HL-60 (cell line): Measurements from ENCODE around the gene C16orf46.

ENCODE experiments used
- DNase-seq, 2 experiments: peaks; one replicate each; pipeline ENCODE4 v3.0.0-alpha.2; 2010 to 2020; ENCODE audit warnings: low read depth in 1 of 2, low spot score in 1 of 2
- H3K27ac ChIP-seq: fragments of 250-450 bp; sonication (Bioruptor Pico); replicated peaks from 2 replicates; pipeline ENCODE4 v1.5.1; 2020; ENCODE audit warnings: mild to moderate bottlenecking, moderate library complexity
- H3K27me3 ChIP-seq: fragments of 250-450 bp; sonication (Bioruptor Pico); 2 replicates; pipeline ENCODE4 v1.5.1; 2021; ENCODE audit warnings: mild to moderate bottlenecking, moderate library complexity; ENCODE audit not compliant: insufficient read depth, poor library complexity, severe bottlenecking
- H3K4me3 ChIP-seq: replicated peaks from 2 replicates; pipeline ENCODE4 v1.5.1; 2011; ENCODE audit warnings: mild to moderate bottlenecking, control low read depth, low read length; ENCODE audit not compliant: insufficient read depth
- CTCF ChIP-seq: IDR thresholded peaks from one replicate; pipeline ENCODE4 v1.5.1; 2011; ENCODE audit warnings: low read length, control low read depth, inconsistent platforms; ENCODE audit not compliant: insufficient read depth
- GABPA ChIP-seq: IDR thresholded peaks from 2 replicates; pipeline ENCODE4 v1.6.1; 2012; ENCODE audit warnings: low read depth
- POLR2AphosphoS5 ChIP-seq: IDR thresholded peaks from 2 replicates; pipeline ENCODE4 v1.6.1; 2012; ENCODE audit warnings: low read depth
- REST ChIP-seq: IDR thresholded peaks from 2 replicates; pipeline ENCODE4 v1.6.1; 2012; ENCODE audit warnings: low read depth; ENCODE audit not compliant: insufficient replicate concordance
- SPI1 ChIP-seq: IDR thresholded peaks from 2 replicates; pipeline ENCODE4 v1.6.1; 2012; ENCODE audit warnings: low read depth, mild to moderate bottlenecking, borderline replicate concordance

The C16orf46 gene

DNA sequence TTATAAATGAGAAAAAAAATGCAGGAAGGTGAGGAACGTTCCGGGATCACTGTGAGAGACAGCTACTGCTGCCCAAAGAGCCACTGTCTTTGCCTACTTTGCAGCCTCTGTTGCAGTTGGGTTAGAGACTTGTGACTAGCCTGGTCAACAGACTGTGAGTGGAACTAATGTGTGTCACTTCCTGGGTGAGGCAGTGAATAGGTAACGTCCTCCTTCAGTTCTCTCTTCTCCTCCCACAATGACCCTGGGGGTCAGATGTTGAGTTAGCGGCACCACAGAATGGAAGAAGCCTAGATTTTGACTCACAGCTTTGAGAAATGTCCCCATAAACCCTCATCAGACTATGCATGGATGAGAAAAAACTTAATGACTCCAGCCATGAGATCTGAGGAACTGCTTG, 5.2 kb downstream of the C16orf46 start:
- Histone ChIP-seq H3K27ac (no peak overlapping the region), H3K4me3 (no peak overlapping the region), H3K27me3 (no peaks in the 10 kb centered on the region)
- DNase-seq, result peak; percentile 19 to 41
- TF ChIP-seq GABPA (no peak), CTCF (no peak), REST (no peak), POLR2AphosphoS5 (no peak), SPI1 (no peak)

GRCh38 chr16:81070979-81071378, 6.1 kb downstream of the C16orf46 start:
- no peak overlapping the region for H3K4me3 ChIP-seq
- DNase-seq, result no peak
- no peaks in the 10 kb centered on the region for H3K27me3 ChIP-seq
- no peak overlapping the region for H3K27ac ChIP-seq
- no peak for TF ChIP-seq SPI1
- no peak for TF ChIP-seq GABPA
- no peak for TF ChIP-seq CTCF
- TF ChIP-seq REST, result no peak
- no peak for TF ChIP-seq POLR2AphosphoS5

DNA sequence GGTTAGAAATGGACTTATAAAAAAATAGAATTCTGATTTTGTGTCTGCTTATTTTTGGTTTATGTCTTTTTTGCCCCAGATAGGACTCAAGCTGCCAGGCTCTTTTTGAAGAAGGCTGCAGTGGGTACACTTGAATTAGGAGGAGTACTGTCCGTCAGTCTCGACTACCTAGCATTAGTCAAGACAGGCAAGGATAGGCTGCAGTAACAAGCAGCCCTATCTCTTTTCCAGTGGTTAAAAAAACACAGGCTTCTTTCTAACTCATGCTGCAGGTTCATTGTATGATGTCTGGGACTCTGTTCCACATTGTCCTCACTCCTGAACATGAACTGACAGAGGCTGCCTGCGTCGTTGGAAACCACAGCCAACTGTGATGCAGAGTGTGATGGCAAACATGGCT, 8.0 kb downstream of the C16orf46 start:
- TF ChIP-seq GABPA, result no peak
- Histone ChIP-seq H3K27ac (no peak overlapping the region), H3K27me3 (no peaks in the 10 kb centered on the region), H3K4me3 (no peak overlapping the region)
- DNase-seq, result no peak

- no peak for TF ChIP-seq POLR2AphosphoS5
- no peak for TF ChIP-seq SPI1
- no peaks in the 10 kb centered on the region for H3K27me3 ChIP-seq
- no peak overlapping the region for H3K4me3 ChIP-seq
- no peak for DNase-seq
- no peak overlapping the region for H3K27ac ChIP-seq
Measured at GRCh38 chr16:81067166-81067565, 9.9 kb downstream of the C16orf46 start.

- no peak overlapping the region for H3K27ac ChIP-seq
- TF ChIP-seq POLR2AphosphoS5 (no peak), SPI1 (no peak)
- no peak for DNase-seq
- H3K4me3 ChIP-seq, result no peak overlapping the region
- H3K27me3 ChIP-seq, result no peaks in the 10 kb centered on the region
Measured at GRCh38 chr16:81066681-81067080, 10.4 kb downstream of the C16orf46 start.
